ENCODE data around the gene ISX.

ISX gene

DNA sequence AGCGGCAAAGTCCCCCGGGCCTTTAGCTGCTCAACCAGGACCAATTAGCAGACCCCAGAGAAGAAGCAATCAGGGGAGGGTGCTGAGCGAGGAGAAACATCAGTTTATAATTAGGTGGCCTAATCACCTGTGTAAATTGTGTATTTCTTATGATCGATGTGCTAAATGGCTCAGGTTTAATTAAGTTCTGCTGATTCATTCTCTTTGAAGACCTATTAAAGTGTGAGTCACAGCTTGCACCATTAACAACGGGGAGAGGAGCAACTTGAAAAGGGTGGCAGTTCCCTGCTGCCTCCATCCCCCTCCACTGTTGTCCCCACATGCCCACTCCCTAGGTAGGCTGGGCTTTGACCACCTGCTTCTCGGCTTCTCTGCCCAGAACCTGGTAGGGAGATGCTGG lies 10.7 kb downstream of the ISX start:
- no peaks in the 10 kb centered on the region for H3K27me3 ChIP-seq

DNA sequence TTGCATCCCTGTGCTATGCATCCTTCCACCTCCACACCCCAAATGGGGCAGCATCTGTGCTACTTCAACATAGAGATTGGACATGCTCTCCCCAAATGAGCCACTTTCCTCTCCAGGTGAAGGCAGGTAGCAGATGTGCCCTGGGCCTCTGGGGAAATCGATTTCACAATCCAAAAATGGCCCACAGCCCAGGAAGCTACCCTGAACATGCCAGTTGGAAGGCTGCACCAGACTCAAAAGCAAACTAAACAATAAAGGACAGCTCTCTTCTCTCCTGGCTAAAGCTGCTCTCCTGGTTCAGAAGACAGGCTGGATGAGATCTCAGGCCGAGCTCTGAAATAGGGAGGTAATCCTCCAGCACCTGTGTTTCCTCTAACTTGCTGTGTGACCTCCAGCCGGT lies 19.7 kb downstream of the ISX start:
- Histone ChIP-seq H3K9me3 (no peaks in the 10 kb centered on the region), H3K36me3 (no peaks in the 10 kb centered on the region), H3K4me3 (ENCODE audit: low read depth in 1 of 2, low read length in 1 of 2) (no peak overlapping the region), H3K27me3 (no peaks in the 10 kb centered on the region), H3K4me1 (ENCODE audit: control insufficient read depth in 1 of 2, insufficient read depth in 1 of 2, low read depth in 1 of 2, low read length in 1 of 2) (no peaks in the 10 kb centered on the region), H3K27ac (no peak overlapping the region)
- TF ChIP-seq, protein P1, sequence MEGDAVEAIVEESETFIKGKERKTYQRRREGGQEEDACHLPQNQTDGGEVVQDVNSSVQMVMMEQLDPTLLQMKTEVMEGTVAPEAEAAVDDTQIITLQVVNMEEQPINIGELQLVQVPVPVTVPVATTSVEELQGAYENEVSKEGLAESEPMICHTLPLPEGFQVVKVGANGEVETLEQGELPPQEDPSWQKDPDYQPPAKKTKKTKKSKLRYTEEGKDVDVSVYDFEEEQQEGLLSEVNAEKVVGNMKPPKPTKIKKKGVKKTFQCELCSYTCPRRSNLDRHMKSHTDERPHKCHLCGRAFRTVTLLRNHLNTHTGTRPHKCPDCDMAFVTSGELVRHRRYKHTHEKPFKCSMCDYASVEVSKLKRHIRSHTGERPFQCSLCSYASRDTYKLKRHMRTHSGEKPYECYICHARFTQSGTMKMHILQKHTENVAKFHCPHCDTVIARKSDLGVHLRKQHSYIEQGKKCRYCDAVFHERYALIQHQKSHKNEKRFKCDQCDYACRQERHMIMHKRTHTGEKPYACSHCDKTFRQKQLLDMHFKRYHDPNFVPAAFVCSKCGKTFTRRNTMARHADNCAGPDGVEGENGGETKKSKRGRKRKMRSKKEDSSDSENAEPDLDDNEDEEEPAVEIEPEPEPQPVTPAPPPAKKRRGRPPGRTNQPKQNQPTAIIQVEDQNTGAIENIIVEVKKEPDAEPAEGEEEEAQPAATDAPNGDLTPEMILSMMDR (IDR thresholded peaks at IDR 0.05): no peak

More for the DNA sequence above, 10.7 kb downstream of the ISX start:
- Histone ChIP-seq H3K27ac (no peak overlapping the region), H3K4me1 (ENCODE audit: control insufficient read depth in 1 of 2, insufficient read depth in 1 of 2, low read depth in 1 of 2, low read length in 1 of 2) (no peaks in the 10 kb centered on the region), H3K36me3 (no peaks in the 10 kb centered on the region), H3K9me3 (no peaks in the 10 kb centered on the region), H3K4me3 (ENCODE audit: low read depth in 1 of 2, low read length in 1 of 2) (no peak overlapping the region)
- TF ChIP-seq, protein P1 (IDR thresholded peaks at IDR 0.05): no peak

DNA sequence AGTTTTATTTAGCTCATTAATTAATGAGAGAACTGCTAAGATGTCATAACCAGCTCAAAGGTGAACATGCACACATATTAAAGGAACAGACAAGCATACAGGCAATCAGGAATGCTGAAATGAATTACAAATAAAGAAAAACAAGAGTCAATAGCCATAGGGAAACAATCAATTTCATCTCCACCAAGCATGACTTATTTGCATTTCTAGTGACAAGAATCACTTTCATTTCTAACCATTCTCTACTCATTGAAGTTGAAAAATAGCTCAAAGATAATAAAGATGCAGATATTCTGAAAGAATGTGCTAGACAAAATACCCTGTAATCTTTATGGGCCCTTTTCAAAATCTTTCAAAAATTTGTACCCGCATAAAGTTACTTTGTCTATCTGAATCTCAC lies 23.2 kb downstream of the ISX start:
- no peaks in the 10 kb centered on the region for H3K27me3 ChIP-seq
- H3K36me3 ChIP-seq: no peaks in the 10 kb centered on the region
- no peak overlapping the region for H3K4me3 ChIP-seq (ENCODE audit: low read depth in 1 of 2, low read length in 1 of 2)
- no peaks in the 10 kb centered on the region for H3K9me3 ChIP-seq
- no peak overlapping the region for H3K27ac ChIP-seq
- H3K4me1 ChIP-seq (ENCODE audit: control insufficient read depth in 1 of 2, insufficient read depth in 1 of 2, low read depth in 1 of 2, low read length in 1 of 2): no peaks in the 10 kb centered on the region
- TF ChIP-seq, protein P1 (IDR thresholded peaks at IDR 0.05): no peak

DNA sequence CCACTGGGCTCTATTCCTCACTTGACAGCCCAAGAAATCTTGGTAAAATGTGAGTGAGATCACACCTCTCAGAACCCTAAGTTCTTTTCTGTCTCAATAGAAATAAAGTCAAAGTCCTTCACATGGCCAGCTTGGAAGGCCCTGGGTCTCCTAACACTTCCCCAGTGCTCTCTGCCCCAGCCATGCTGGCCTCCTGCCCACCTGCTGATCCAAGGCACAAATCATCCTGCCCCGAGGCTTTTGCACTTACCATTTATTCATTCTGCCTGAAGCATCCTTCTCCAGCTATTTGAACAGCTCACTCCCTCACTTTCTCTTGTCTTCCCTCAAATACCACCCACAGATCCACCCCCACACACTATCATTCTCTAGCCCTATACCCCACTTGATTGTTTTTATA lies 26.4 kb downstream of the ISX start:
- H3K27me3 ChIP-seq: no peaks in the 10 kb centered on the region
- H3K36me3 ChIP-seq: no peaks in the 10 kb centered on the region
- no peak overlapping the region for H3K27ac ChIP-seq
- H3K9me3 ChIP-seq: no peaks in the 10 kb centered on the region
- no peaks in the 10 kb centered on the region for H3K4me1 ChIP-seq (ENCODE audit: control insufficient read depth in 1 of 2, insufficient read depth in 1 of 2, low read depth in 1 of 2, low read length in 1 of 2)
- TF ChIP-seq, protein P1 (IDR thresholded peaks at IDR 0.05): no peak
- H3K4me3 ChIP-seq (ENCODE audit: low read depth in 1 of 2, low read length in 1 of 2): no peak overlapping the region

DNA sequence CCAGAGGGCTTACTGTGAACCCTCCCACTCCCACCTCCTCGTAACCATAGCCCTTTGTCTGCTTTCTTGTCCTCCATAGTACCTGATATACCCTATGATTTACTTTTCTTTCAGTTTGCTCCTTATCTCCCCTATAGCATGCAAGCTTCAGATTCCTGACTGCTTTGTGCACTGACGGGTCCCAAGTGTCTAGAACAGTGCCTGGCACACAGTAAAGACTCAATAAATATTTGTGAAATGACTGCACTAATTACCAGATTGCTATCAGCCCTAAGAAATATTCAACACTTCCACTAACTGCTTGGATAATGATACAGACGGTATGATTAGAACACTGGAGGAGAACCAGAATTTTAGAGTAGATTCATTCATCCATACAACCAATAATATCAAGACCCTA lies 33.0 kb downstream of the ISX start:
- Histone ChIP-seq H3K36me3 (no peaks in the 10 kb centered on the region), H3K4me1 (ENCODE audit: control insufficient read depth in 1 of 2, insufficient read depth in 1 of 2, low read depth in 1 of 2, low read length in 1 of 2) (no peaks in the 10 kb centered on the region), H3K9me3 (no peaks in the 10 kb centered on the region), H3K27ac (no peak overlapping the region), H3K4me3 (ENCODE audit: low read depth in 1 of 2, low read length in 1 of 2) (no peak overlapping the region), H3K27me3 (no peaks in the 10 kb centered on the region)
- TF ChIP-seq, protein P1 (IDR thresholded peaks at IDR 0.05): no peak

DNA sequence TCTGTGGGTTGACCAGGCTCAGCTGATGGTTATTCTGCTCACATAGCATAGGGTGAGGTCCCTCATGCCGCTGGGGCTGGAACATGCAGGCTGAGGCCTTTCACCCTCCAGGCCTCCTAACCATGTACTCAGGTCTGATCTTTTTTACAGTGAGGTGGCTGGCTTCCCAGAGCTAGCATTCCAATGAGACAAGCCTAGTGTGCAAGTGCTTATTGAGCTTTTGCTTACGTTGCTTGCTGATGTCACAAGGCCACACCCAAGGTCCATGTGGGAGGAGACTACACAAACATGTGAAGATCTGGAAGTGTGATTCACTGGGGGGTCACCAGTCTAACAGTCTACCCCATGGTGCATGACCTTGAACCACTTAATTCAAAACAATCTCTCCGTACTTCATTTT lies 33.9 kb downstream of the ISX start:
- H3K9me3 ChIP-seq: no peaks in the 10 kb centered on the region

More for the DNA sequence above, 33.9 kb downstream of the ISX start:
- no peaks in the 10 kb centered on the region for H3K27me3 ChIP-seq
- H3K36me3 ChIP-seq: no peaks in the 10 kb centered on the region
- no peak overlapping the region for H3K4me3 ChIP-seq (ENCODE audit: low read depth in 1 of 2, low read length in 1 of 2)
- no peaks in the 10 kb centered on the region for H3K4me1 ChIP-seq (ENCODE audit: control insufficient read depth in 1 of 2, insufficient read depth in 1 of 2, low read depth in 1 of 2, low read length in 1 of 2)
- TF ChIP-seq, protein P1 (IDR thresholded peaks at IDR 0.05): no peak
- no peak overlapping the region for H3K27ac ChIP-seq

Measured in neutrophil (primary cell).